OCI-LY7 (cell line): ENCODE data around the gene DAW1. TPM values are rescaled to one million over a fixed set of nuclear protein-coding genes. Genes with fewer than 3 reads are reported as not detected.

Experiments
- BruUV-seq: library from RNA; stranded (reverse); fragments of 400-500 nt; replicated peaks from 2 replicates; lab custom pipeline; 2021; lab: Mats Ljungman, UMichigan
- CTCF ChIA-PET: fragments of 300-600 bp; sonication (Branson Sonifier 250); formaldehyde crosslinking; loops from one replicate; lab custom pipeline; 2022; ENCODE audit warnings: antibody characterized with exemption; ENCODE audit not compliant: unreplicated experiment; lab: Charles Lee
- POLR2A ChIA-PET: fragments of 300-600 bp; sonication (Branson Sonifier 250); formaldehyde crosslinking; loops from one replicate; lab custom pipeline; 2022; ENCODE audit warnings: antibody characterized with exemption; lab: Charles Lee
- DNase-seq: peaks from one replicate; pipeline ENCODE4 v3.0.0-alpha.2; 2015; ENCODE audit warnings: low spot score
- H2AFZ ChIP-seq: fragments of 200-600 bp; sonication (generic), shearing (Covaris generic); 2 replicates; pipeline ENCODE4 v1.6.1; 2014; ENCODE audit warnings: mild to moderate bottlenecking, antibody characterized with exemption, low read length, moderate library complexity
- H3K27ac ChIP-seq: fragments of 200-600 bp; sonication (generic); 2 replicates; pipeline ENCODE4 v1.5.1; 2014; ENCODE audit warnings: mixed run types, low read depth, mild to moderate bottlenecking, moderate library complexity, low read length, inconsistent platforms; ENCODE audit not compliant: poor library complexity, severe bottlenecking
- H3K36me3 ChIP-seq: fragments of 200-600 bp; sonication (generic); 2 replicates; pipeline ENCODE4 v1.6.1; 2014; ENCODE audit warnings: mild to moderate bottlenecking, antibody characterized with exemption, low read length, moderate library complexity, mixed read lengths; ENCODE audit not compliant: insufficient read depth
- H3K4me1 ChIP-seq: fragments of 200-600 bp; sonication (generic); 2 replicates; pipeline ENCODE4 v1.5.1; 2014; ENCODE audit warnings: mild to moderate bottlenecking, low read length; ENCODE audit not compliant: insufficient read depth, poor library complexity, severe bottlenecking
- H3K4me2 ChIP-seq: fragments of 200-600 bp; sonication (generic); 2 replicates; pipeline ENCODE4 v1.6.1; 2014; ENCODE audit warnings: mild to moderate bottlenecking, low read length
- H3K4me3 ChIP-seq: fragments of 200-600 bp; sonication (generic); 2 replicates; pipeline ENCODE4 v1.5.1; 2014; ENCODE audit warnings: mild to moderate bottlenecking, low read depth, low read length; ENCODE audit not compliant: poor library complexity, severe bottlenecking
- H3K79me2 ChIP-seq: fragments of 200-600 bp; sonication (generic); 2 replicates; pipeline ENCODE4 v1.6.1; 2016; ENCODE audit warnings: low read depth, mild to moderate bottlenecking, low read length, moderate library complexity, mixed read lengths; ENCODE audit not compliant: insufficient read depth
- H3K9me2 ChIP-seq: fragments of 200-600 bp; sonication (generic); 2 replicates; pipeline ENCODE4 v1.6.1; 2016; ENCODE audit warnings: mild to moderate bottlenecking, low read length, mixed read lengths; ENCODE audit not compliant: insufficient read depth
- H3K9me3 ChIP-seq: fragments of 200-600 bp; sonication (generic); 2 replicates; pipeline ENCODE4 v1.6.1; 2014; ENCODE audit warnings: mild to moderate bottlenecking, mixed run types, low read length, mixed read lengths
- H4K20me1 ChIP-seq: fragments of 200-600 bp; sonication (generic); 2 replicates; pipeline ENCODE4 v1.6.1; 2014; ENCODE audit warnings: mild to moderate bottlenecking, antibody characterized with exemption, low read length, moderate library complexity, mixed read lengths; ENCODE audit not compliant: insufficient read depth
- EZH2phosphoT487 ChIP-seq: fragments of 200-600 bp; sonication (generic); IDR thresholded peaks from 2 replicates; pipeline ENCODE4 v1.6.1; 2018; ENCODE audit warnings: low read depth, borderline replicate concordance, mild to moderate bottlenecking, mixed run types, antibody characterized with exemption, low read length, moderate library complexity, mixed read lengths
- intact Hi-C: fragments of 100-400 bp; cut with micrococcal nuclease; formaldehyde crosslinking; loops from one replicate; pipeline ENCODE4 v1.10.0; 2022; ENCODE audit not compliant: unreplicated experiment
- total RNA-seq, 2 experiments: library from RNA; depleted of rRNA in 1 of 2; stranded (reverse); fragments of >200 nt in 1 of 2; shearing (Covaris generic) in 1 of 2; gene quantifications; 2 replicates each; pipeline ENCODE4 v1.2.3, GENCODE V29; 2014 to 2022
- TF ChIP-seq, protein P1 (sequence below): fragments of 200-600 bp; sonication (generic); conservative IDR thresholded peaks from 2 replicates; pipeline ENCODE4 v1.5.1; 2014; ENCODE audit warnings: mild to moderate bottlenecking, antibody characterized with exemption, low read length, moderate library complexity, mixed read lengths

Gene DAW1
- total RNA-seq, 2 experiments from 2014 or later, result not detected

DNA sequence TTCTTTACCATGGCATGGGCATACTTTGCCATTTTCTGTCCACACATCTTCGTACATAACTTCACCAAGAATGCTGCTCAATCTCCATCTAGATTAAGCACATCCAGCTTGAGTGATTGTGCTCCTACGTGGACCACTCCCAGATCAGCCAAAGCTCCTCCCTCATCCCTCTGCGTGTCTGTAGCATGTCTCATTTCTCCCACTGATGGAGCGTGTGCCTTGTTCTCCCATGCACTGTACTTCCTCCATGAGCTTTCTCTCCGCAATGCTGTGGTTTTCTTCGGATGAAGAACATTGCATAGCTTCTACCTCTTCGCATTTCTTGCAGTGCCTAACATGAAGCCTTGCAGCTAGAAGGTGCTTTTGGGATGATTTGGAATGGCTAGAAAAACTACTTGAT, 44.3 kb upstream of the DAW1 start:
- TF ChIP-seq EZH2phosphoT487, result no peak
- TF ChIP-seq, protein P1, sequence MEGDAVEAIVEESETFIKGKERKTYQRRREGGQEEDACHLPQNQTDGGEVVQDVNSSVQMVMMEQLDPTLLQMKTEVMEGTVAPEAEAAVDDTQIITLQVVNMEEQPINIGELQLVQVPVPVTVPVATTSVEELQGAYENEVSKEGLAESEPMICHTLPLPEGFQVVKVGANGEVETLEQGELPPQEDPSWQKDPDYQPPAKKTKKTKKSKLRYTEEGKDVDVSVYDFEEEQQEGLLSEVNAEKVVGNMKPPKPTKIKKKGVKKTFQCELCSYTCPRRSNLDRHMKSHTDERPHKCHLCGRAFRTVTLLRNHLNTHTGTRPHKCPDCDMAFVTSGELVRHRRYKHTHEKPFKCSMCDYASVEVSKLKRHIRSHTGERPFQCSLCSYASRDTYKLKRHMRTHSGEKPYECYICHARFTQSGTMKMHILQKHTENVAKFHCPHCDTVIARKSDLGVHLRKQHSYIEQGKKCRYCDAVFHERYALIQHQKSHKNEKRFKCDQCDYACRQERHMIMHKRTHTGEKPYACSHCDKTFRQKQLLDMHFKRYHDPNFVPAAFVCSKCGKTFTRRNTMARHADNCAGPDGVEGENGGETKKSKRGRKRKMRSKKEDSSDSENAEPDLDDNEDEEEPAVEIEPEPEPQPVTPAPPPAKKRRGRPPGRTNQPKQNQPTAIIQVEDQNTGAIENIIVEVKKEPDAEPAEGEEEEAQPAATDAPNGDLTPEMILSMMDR, result no peak
- no peak for DNase-seq
- Histone ChIP-seq H2AFZ (no peak overlapping the region), H3K9me3 (no peaks in the 10 kb centered on the region), H3K4me2 (no peak overlapping the region), H4K20me1 (no peaks in the 10 kb centered on the region), H3K79me2 (no peaks in the 10 kb centered on the region), H3K27ac (no peak overlapping the region), H3K36me3 (no peaks in the 10 kb centered on the region), H3K9me2 (no peaks in the 10 kb centered on the region), H3K4me3 (no peak overlapping the region), H3K4me1 (no peaks in the 10 kb centered on the region)
- CTCF ChIA-PET, result no interaction called here
- BruUV-seq, result no TSS peak
- intact Hi-C loops, result no loop called here
- POLR2A ChIA-PET, result interaction anchor here (0.5 kb wide), 1 partner anchor 8 kb away, joined by 6 read pairs; no protein-coding TSS in a partner anchor

DNA sequence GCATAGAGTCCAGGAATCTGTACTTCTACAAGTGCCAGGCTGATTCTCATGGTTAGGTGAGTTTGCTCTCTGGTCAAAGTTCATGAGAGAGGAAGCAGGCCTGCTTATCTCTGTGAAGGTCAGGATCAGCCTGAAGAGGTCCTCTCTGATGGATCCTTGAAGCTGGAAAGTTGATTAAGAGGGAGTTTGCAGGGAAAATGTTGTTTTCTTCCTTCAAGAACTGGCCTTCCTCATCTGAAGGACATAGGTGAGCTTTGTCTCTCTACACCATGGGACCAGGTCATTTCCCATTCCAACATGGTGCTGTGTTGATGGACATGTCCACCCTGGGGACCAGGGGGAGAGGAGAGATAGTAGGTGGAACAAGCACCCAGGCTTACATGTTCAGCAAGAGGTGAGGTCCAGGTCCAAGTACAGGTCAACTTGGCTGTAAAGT, 42.9 kb upstream of the DAW1 start:
- no peaks in the 10 kb centered on the region for H3K9me2 ChIP-seq
- H3K79me2 ChIP-seq, result no peaks in the 10 kb centered on the region
- no TSS peak for BruUV-seq
- intact Hi-C loops, result no loop called here
- DNase-seq, result no peak
- H3K4me2 ChIP-seq, result no peak overlapping the region
- no peaks in the 10 kb centered on the region for H3K9me3 ChIP-seq
- no peaks in the 10 kb centered on the region for H3K36me3 ChIP-seq
- TF ChIP-seq EZH2phosphoT487, result no peak
- TF ChIP-seq, protein P1, result no peak
- ChIA-PET POLR2A (interaction anchor here (0.6 kb wide), 1 partner anchor 580 kb away, joined by 3 read pairs; no protein-coding TSS in a partner anchor), CTCF (no interaction called here)
- no peaks in the 10 kb centered on the region for H4K20me1 ChIP-seq
- H3K4me3 ChIP-seq, result no peak overlapping the region
- no peaks in the 10 kb centered on the region for H3K4me1 ChIP-seq
- H2AFZ ChIP-seq, result no peak overlapping the region
- H3K27ac ChIP-seq, result no peak overlapping the region

DNA sequence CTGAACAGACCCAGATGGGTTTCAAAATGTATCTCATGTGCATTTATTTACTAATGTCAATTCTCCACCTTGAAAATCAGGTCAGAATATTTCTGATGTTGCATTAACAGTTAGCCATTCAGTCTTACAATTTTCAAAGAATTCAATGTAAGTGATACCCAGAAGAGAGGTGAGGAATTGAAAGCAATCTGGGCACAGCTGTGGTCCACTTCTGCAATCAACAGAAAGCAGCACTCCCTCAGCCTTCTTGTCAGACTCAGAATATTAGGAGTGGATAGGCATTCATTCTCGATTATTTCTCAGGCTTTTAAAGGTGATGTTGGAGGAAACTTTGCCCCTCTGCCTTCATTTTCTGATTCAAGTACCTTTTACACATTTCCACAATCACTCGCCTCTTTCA, 42.1 kb upstream of the DAW1 start:
- Histone ChIP-seq H3K9me3 (no peaks in the 10 kb centered on the region), H3K79me2 (no peaks in the 10 kb centered on the region), H4K20me1 (no peaks in the 10 kb centered on the region), H3K4me1 (no peaks in the 10 kb centered on the region), H3K9me2 (no peaks in the 10 kb centered on the region), H3K4me2 (no peak overlapping the region), H3K36me3 (no peaks in the 10 kb centered on the region), H2AFZ (no peak overlapping the region), H3K27ac (no peak overlapping the region), H3K4me3 (no peak overlapping the region)
- no peak for DNase-seq
- intact Hi-C loops, result no loop called here
- ChIA-PET CTCF (no interaction called here), POLR2A (interaction anchor here (0.5 to 0.6 kb wide), 2 partner anchors 27 to 212 kb away, joined by 3 to 4 read pairs; no protein-coding TSS in a partner anchor)
- BruUV-seq, result no TSS peak
- TF ChIP-seq EZH2phosphoT487, result no peak
- TF ChIP-seq, protein P1, result no peak
